Stimulated activated CD8-positive, alpha-beta memory T cell treated with anti-CD3 and anti-CD28 coated beads, Interleukin-7, amount 100 ng/mL, for 48 hours (primary cell): Measurements from ENCODE around the gene HABP2.

Experiments
- DNase-seq, 2 donors: peaks; one replicate each; pipeline ENCODE4 v3.0.0-alpha.2; 2020; ENCODE audit warnings: low read depth in 1 of 2; ENCODE audit errors: extremely low read depth in 1 of 2

HABP2 gene

GRCh38 chr10:113525713-113526112 lies 27.1 kb upstream of the HABP2 start:
- DNase-seq = no peak

- no peak for DNase-seq
Measured at GRCh38 chr10:113527211-113527906, 25.5 kb upstream of the HABP2 start.

- DNase-seq = no peak
Measured at GRCh38 chr10:113528876-113529275, 24.0 kb upstream of the HABP2 start.

DNA sequence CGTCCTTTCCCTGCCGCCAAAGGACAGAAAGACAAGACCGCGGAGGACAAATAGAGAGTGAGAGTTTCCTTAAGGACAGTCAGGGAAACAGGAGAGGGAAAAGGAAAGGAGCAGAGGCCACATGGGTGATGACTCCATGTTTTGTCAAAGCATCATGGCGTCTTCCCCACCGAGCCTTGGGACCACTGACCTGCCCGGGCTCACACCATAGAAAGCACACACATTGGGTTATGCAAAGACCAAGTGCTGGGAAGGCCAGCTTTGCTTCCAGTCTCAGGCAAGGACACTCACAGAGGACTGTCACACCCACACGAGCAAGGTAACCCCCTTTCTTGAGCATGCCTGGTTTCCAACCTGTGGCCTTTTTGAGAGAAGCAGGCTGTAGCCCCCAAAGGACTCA lies 23.3 kb upstream of the HABP2 start:
- DNase-seq = no peak

GRCh38 chr10:113530476-113530875 lies 22.4 kb upstream of the HABP2 start:
- DNase-seq = no peak

DNA sequence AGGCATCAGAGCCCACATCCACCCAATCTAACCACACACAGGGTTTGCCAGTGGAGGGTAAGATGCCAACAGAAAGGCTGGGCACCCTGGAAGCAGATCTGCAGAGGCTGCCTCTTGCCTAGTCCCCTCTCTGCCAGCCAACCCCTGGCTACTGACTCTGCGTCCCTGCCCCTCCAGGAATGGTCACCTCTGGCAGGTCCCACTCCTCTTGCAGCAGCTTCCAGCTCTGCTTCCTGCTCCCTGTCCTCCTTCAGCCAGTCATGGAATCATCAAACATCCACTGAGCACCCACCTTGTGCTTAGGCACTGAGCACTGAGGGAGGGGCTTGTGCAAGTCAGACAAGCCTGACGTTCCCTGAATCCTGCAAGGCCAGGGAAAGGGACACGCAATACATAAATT lies 20.1 kb upstream of the HABP2 start:
- DNase-seq = no peak

DNA sequence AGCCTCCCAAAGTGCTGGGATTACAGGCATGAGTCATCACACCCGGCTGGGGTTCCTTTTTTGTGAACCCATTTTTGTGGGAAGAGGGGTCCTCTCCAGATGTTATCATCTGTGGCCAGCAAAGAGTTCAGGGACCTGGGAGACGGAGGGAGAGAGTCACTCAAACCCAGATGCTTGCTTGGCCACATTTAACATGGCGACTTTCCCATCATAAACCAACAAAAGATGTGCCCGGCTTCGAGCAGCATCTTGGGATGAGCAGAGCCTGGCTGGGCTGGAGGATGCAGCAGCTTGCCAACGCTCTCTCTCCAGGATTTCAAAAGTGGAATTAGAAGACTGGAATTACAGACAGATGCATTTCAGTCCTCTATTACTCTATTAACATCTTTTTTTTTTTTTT lies 19.1 kb upstream of the HABP2 start:
- DNase-seq = no peak

- no peak for DNase-seq
Measured at GRCh38 chr10:113534423-113534822, 18.4 kb upstream of the HABP2 start.

DNA sequence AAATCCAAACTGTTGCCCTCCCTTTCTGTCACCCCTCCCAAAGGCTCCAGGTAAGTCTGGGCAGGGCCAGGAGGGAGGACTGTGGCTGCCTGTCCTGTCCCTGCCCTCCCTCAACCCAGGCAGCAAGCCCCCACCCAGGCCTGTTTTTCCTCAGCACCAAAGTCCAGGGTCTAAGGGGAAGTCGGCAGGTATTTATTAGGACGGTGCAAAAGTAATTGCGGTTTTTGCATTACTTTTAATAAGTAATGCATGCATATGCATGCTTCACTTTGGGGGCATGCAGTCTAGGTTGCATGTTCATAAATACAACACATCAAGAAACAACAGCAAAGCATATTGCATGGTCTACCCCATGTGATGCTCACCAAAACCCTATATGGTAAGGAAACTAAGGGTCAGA lies 15.2 kb upstream of the HABP2 start:
- DNase-seq = no peak

DNA sequence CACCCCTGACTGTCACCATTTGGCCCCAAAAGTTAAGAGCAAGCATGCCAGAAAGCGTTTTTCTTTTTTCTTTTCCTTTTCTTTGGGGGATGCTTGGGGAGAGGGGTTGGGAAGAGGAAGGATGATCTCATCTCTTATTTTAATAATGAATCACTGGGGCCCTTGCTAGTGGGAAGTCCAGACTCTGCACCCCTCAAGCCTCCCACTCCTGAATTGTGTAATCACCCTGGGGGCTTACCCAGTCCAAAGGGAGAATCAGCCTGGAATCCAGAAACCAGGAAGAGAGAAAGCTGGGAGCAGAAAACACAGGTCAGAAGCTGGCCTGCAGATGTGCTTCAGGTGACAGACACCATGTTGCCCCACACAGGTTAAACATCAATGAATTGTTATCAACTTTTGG lies 14.7 kb upstream of the HABP2 start:
- DNase-seq = no peak

GRCh38 chr10:113539789-113540188 lies 13.1 kb upstream of the HABP2 start:
- DNase-seq = no peak

GRCh38 chr10:113540845-113541548 lies 11.9 kb upstream of the HABP2 start:
- DNase-seq = no peak

GRCh38 chr10:113541549-113541927 lies 11.3 kb upstream of the HABP2 start:
- DNase-seq = no peak

DNA sequence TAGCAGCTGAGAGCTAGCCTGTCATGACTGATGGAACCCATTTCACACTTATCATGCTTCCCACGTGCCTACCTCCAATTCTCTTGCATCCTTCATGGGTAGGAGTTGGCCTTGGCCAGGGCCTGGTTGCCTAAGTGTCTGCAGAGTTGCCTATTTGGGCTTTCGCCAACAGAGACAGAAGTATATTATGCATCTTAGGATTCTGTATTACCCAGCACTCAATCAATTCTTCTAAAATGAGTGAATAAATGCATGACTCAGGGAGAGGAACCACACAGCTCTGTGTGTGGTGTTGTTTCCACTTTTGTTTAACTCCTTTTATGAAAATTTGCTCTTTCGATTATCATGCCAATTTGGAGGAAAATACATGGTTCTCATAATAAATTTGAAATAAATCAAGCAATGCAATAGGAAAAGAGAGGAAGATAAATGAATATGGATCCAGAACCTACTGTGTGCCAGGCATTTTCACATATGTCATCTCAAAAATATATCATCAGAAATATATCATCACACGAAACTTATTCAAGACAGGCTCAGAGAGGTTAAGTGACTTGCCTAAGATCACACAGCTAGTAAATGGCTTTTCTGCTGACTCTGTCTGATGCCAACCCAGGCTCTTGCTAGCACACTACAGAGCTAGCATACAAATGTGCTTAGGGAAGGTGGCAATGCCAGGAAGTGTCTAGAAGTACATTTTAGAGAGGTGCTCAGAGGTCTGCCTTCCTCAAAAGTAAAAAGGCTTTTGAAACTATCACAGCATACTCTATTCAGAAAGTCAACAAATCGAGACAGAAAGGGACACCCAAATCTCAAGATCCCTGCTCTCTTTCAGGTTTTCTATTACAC lies 9.5 kb upstream of the HABP2 start:
- DNase-seq = no peak

DNA sequence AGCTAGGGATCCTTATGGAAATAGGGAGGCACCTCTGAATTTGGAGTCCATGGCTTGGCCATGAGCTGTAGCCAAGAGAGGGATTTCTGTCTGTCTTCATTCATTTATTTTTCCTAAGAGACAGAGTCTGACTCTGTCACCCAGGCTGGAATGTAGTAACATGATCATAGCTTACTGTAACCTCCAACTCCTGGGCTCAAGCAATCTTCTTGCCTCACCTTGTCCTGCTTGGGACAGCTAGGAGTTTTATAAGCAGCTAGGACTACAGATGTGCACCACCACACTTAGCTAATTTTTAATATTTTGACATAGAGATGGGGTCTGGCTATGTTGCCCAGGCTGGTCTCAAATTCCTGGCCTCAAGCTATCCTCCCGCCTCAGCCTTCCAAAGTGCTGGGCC lies 8.5 kb upstream of the HABP2 start:
- no peak for DNase-seq

GRCh38 chr10:113547426-113547825 lies 5.4 kb upstream of the HABP2 start:
- no peak for DNase-seq

DNA sequence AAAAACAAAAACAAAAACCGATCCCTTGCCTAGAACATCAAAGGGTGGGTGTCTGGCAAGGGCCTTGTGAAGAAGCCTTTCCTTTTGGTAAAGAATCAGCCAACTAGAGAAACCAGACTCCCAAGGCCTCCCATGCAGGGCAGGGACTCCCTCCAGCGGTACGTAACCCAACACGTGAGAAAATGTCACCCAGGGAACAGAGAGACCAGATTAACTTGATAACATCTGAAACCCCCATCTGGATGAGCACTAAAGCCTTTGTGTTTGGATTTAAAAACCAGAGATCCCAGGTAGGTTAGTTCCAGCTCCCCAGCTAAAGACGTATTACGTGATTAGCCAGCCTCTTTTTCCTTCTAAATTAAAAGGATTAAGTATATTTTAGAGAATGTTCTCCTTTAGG lies 3.0 kb upstream of the HABP2 start:
- DNase-seq = no peak

- no peak for DNase-seq
Measured at GRCh38 chr10:113550365-113550764, 2.5 kb upstream of the HABP2 start.

DNA sequence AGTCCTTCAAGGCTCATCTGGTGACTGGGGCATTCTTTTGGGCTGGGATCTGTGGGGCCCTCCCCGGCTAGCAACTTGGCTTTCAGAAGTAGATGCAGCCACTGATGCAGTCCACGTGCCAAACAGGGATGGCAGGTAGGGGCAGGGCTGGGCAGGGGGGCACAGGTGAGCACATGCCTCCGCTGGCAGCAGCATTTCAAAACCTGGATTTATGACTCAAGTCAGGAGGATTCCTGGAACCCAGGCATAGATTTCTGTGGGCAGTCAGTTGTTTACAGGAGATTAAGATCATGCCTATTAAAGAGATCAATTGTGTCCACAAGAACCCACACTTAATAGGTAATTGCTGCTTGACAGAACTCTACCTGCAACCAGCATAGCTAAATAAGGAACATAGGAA lies 839 bp upstream of the HABP2 start:
- no peak for DNase-seq

- no peak for DNase-seq
Measured at GRCh38 chr10:113553149-113553548, 296 bp downstream of the HABP2 start.

GRCh38 chr10:113554214-113554613 lies 1.4 kb downstream of the HABP2 start:
- no peak for DNase-seq

DNA sequence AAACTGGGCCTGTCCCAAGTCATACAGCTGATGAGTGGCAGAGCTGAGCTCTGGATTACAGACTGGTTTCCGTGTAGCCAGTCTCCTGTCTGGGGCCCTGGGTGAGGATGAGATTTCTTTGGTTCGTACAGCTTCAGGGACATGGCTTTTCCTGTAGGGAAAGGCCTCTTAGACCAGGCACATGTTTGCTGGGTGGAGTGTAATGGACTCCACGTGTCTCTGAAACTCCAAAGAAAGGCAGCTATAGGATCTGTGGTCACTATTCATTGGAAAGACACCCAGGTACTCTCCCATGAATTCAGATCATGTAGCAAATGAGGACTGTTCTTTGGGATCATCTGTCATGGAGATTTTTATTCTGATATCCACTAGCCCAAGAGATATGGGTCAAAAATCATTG lies 2.4 kb downstream of the HABP2 start:
- no peak for DNase-seq
